ENCODE data around the gene CTSW.

Gene CTSW

GRCh38 chr11:65906602-65907001 is 27.0 kb downstream of the CTSW start:
- DNase-seq, result no peak

- no peak for DNase-seq
These were observed 28.2 kb downstream of the CTSW start for GRCh38 chr11:65907878-65908277.

- no peak for DNase-seq
These were observed 32.3 kb downstream of the CTSW start for GRCh38 chr11:65911682-65912568.

- no peak for DNase-seq
These were observed 33.2 kb downstream of the CTSW start for GRCh38 chr11:65912845-65913244.

GRCh38 chr11:65915101-65915820 is 35.6 kb downstream of the CTSW start:
- no peak for DNase-seq

GRCh38 chr11:65915821-65916251 is 36.2 kb downstream of the CTSW start:
- DNase-seq, result no peak

- DNase-seq, result no peak
These were observed 36.8 kb downstream of the CTSW start for GRCh38 chr11:65916391-65916790.

- DNase-seq, result no peak
These were observed 37.4 kb downstream of the CTSW start for GRCh38 chr11:65917077-65917433.

GRCh38 chr11:65917434-65918210 is 38.0 kb downstream of the CTSW start:
- no peak for DNase-seq

GRCh38 chr11:65918211-65919140 is 38.8 kb downstream of the CTSW start, which contains the start of gene C11orf68:
Gene C11orf68 (minus strand): TSS chr11:65919062. CDS start chr11:65919031, 31 bp downstream.
- no peak for DNase-seq

- DNase-seq, result peak; percentile 99
These were observed 39.5 kb downstream of the CTSW start, which contains the start of gene DRAP1 for GRCh38 chr11:65919141-65919572. Gene DRAP1 (plus strand): TSS chr11:65919426. CDS start chr11:65919502, 76 bp downstream.

GRCh38 chr11:65919573-65920371 is 40.1 kb downstream of the CTSW start:
- DNase-seq, result no peak

- DNase-seq, result no peak
These were observed 40.8 kb downstream of the CTSW start for GRCh38 chr11:65920372-65920802.

- DNase-seq, result no peak
These were observed 41.5 kb downstream of the CTSW start for GRCh38 chr11:65921033-65921555.

GRCh38 chr11:65921876-65922275 is 42.2 kb downstream of the CTSW start:
- DNase-seq, result no peak

- DNase-seq, result no peak
These were observed 42.9 kb downstream of the CTSW start for GRCh38 chr11:65922565-65922964.

GRCh38 chr11:65925397-65925796 is 45.8 kb downstream of the CTSW start:
- no peak for DNase-seq

GRCh38 chr11:65927904-65928397 is 48.3 kb downstream of the CTSW start:
- peak; percentile 67 for DNase-seq

GRCh38 chr11:65928667-65929066 is 49.0 kb downstream of the CTSW start:
- DNase-seq, result no peak

GRCh38 chr11:65931773-65932557 is 52.3 kb downstream of the CTSW start:
- DNase-seq, result no peak
